ENCODE measurements around the gene THSD4. TPM values are rescaled to one million over a fixed set of nuclear protein-coding genes. Genes with fewer than 3 reads are reported as not detected.

Gene THSD4
- total and polyA plus RNA-seq, 2 of the 4 experiments (the other 2 are of a cell fraction) = 25.5 to 31.1 TPM

DNA sequence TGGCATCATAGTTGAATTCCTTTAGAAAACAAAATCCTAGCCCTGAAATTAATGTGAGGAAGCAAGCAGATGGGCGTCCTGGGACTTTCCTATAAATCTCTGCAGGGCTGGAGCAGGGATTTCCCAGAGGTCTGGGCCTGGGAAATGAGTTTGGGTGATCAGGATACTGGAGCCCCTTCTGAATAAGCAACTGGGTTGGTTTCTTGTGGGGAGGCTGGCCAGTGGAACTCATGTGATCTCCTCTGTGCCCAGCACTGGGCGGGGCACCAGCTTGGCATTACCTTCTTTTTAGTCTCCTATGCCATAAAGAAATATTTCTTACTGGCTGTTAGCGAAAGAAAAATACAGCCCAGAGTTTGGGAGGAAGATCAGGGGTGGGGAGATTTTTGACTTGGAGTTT is 1.7 kb downstream of the THSD4 start:
- Histone ChIP-seq H3K4me3 (ENCODE audit: insufficient read depth, low read depth, low read length) (peak overlapping the region; percentile 96), H3K79me1 (ENCODE audit: low read depth in 1 of 2, low read length in 2 of 2) (peaks cover 31 to 67% of the 10 kb centered on the region in 2 experiments), H2BK20ac (ENCODE audit: low read depth, low read length) (no peak overlapping the region), H3K27me3 (ENCODE audit: control insufficient read depth, insufficient read depth, low read length) (no peaks in the 10 kb centered on the region), H3K27ac (ENCODE audit: insufficient read depth, low read length) (peak overlapping the region; percentile 46; the same call in 1 of the 2 replicates), H3K9ac (ENCODE audit: low read depth, low read length) (peak overlapping the region; percentile 77), H3K18ac (ENCODE audit: low read depth, low read length) (no peak overlapping the region), H2BK5ac (ENCODE audit: low read depth, low read length, poor library complexity, severe bottlenecking) (no peak overlapping the region), H3K4me1 (ENCODE audit: control insufficient read depth, insufficient read depth, low read length) (peaks cover 15% of the 10 kb centered on the region), H2AK9ac (replicated peaks; ENCODE audit: low read depth, low read length, poor library complexity) (no peak overlapping the region), H3K23ac (ENCODE audit: low read depth, low read length) (peak overlapping the region; percentile 92; the same call in 1 of the 2 replicates), H2BK120ac (ENCODE audit: low read depth, low read length) (peak overlapping the region; percentile 45; the same call in 1 of the 2 replicates), H3K14ac (replicated peaks; ENCODE audit: low read depth, low read length) (peak overlapping the region; percentile 93; the same call in 1 of the 2 replicates), H3K9me3 (ENCODE audit: control insufficient read depth, insufficient read depth, low read length) (no peaks in the 10 kb centered on the region), H4K8ac (ENCODE audit: low read depth in 2 of 2, low read length in 2 of 2) (peak overlapping the region; percentile 46 to 72), H4K5ac (ENCODE audit: low read depth, low read length) (peak overlapping the region; percentile 5), H4K91ac (ENCODE audit: insufficient read depth, low read depth, low read length) (peak overlapping the region; percentile 67), H4K20me1 (ENCODE audit: insufficient read depth, low read length) (no peaks in the 10 kb centered on the region; the same call in 1 of the 2 replicates), H3K56ac (ENCODE audit: extremely low read depth, insufficient read depth, low read length) (no peak overlapping the region; the same call in 1 of the 2 replicates), H2AFZ (replicated peaks; ENCODE audit: low read length, poor library complexity) (no peak overlapping the region), H3K4me2 (ENCODE audit: low read depth, low read length) (peak overlapping the region; percentile 82), H3K9me1 (ENCODE audit: insufficient read depth, low read length) (peaks cover 13% of the 10 kb centered on the region), H3K4ac (ENCODE audit: low read depth, low read length) (peak overlapping the region; percentile 64), H2BK15ac (ENCODE audit: low read depth, low read length) (0 out of 3 replicates have a peak overlapping the region, but pooled peaks have one; percentile 8), H3K36me3 (ENCODE audit: control insufficient read depth, insufficient read depth, low read length) (peaks cover 8% of the 10 kb centered on the region; the same call in 1 of the 2 replicates), H2AK5ac (ENCODE audit: low read depth, low read length) (no peak overlapping the region)
- dilution Hi-C loops (cut with HindIII; ENCODE audit: low sequenced_read_pairs, unreplicated experiment) (no loop called here), intact Hi-C loops (cut with micrococcal nuclease) (loop anchor here (5.0 kb wide), 2 partner anchors 100 to 215 kb away; no protein-coding TSS in a partner anchor), in situ Hi-C loops (cut with MboI; ENCODE audit: low sequenced_read_pairs) (no loop called here)
- no TSS peak for BruUV-seq (replicated peaks)
- ATAC-seq (ENCODE audit: low read depth) (no peak), DNase-seq (no peak)
- ChIA-PET POLR2A (ENCODE audit: unreplicated experiment) (interaction anchor here (0.5 to 1.0 kb wide), 2 partner anchors 180 to 186 kb away, joined by 3 to 5 read pairs; no protein-coding TSS in a partner anchor), CTCF (no interaction called here)
- TF ChIP-seq SMC3 (IDR thresholded peaks at IDR 0.05; ENCODE audit: low read depth, low read length) (no peak), ELK1 (IDR thresholded peaks at IDR 0.05; ENCODE audit: borderline replicate concordance, low read depth, low read length) (no peak), RAD21 (IDR thresholded peaks at IDR 0.05; ENCODE audit: low read length) (no peak), MXI1 (IDR thresholded peaks at IDR 0.05; ENCODE audit: borderline replicate concordance, low read depth, low read length) (no peak), RFX5 (IDR thresholded peaks at IDR 0.05; ENCODE audit: low read depth, low read length) (no peak), MAFK (IDR thresholded peaks at IDR 0.05; ENCODE audit: low read depth, low read length) (no peak), CHD1 (IDR thresholded peaks at IDR 0.05; ENCODE audit: low read depth, low read length) (no peak), USF2 (IDR thresholded peaks at IDR 0.05; ENCODE audit: low read depth, low read length) (no peak), NFE2L2 (IDR thresholded peaks at IDR 0.05; ENCODE audit: low read depth, low read length) (no peak), RCOR1 (IDR thresholded peaks at IDR 0.05; ENCODE audit: insufficient replicate concordance, low read length) (no peak), CEBPB (IDR thresholded peaks at IDR 0.05; ENCODE audit: low read depth, low read length) (no peak), CTCF (conservative IDR thresholded peaks at IDR 0.05; ENCODE audit: low read depth, low read length) (no peak), POLR2A (IDR thresholded peaks at IDR 0.05; ENCODE audit: low read depth, low read length) (no peak), FOS (IDR thresholded peaks at IDR 0.05; ENCODE audit: low read depth, low read length) (no peak), MAZ (IDR thresholded peaks at IDR 0.05; ENCODE audit: borderline replicate concordance, low read depth, low read length) (no peak), BHLHE40 (IDR thresholded peaks at IDR 0.05; ENCODE audit: low read depth, low read length) (no peak)
- WGBS, 2 experiments (ENCODE audit: extremely low coverage in 2 of 2, insufficient read length in 1 of 2) = no CpG with 5 or more reads among the region's 3 CpGs

Data from IMR-90 (cell line).